ENCODE measurements around the gene DUSP5.
"Not testable (repeated sequence)": the region's sequence is repeated elsewhere in the genome, so short reads cannot be mapped to it uniquely, and the experiment has no call there.

Gene DUSP5

DNA sequence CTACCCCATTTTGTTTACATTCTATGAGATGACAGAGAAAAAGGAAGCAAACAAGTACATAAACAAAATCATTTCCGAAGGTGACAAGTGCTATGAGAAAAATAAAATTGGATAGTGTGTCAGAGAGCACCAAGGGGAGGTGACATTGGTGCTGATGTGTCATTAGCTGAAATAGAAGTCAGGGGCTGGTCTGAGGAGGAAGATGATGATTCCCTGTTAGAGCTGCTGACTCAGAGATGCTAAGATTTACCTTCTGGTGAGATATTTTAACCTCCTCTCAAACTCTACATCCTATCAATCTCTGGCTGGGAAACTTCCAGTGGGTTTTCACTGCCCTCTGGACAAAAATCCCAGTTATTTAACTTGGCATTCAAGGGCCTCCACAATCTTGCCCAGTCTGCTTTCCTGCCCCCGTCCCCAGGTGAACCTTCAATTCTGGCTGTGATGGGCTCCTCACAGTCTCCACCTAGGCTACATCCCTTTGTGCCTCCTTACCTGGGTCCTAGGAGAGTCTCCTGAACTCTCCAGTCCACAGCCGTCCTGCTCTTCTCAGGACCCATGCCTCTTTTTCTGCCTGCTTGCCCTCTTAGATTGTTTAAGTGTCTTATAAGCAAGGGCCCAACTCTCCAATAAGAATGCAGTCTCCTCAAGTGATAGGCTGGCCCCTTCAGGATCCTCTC is 26.6 kb downstream of the DUSP5 start:
- TF ChIP-seq, protein P1, sequence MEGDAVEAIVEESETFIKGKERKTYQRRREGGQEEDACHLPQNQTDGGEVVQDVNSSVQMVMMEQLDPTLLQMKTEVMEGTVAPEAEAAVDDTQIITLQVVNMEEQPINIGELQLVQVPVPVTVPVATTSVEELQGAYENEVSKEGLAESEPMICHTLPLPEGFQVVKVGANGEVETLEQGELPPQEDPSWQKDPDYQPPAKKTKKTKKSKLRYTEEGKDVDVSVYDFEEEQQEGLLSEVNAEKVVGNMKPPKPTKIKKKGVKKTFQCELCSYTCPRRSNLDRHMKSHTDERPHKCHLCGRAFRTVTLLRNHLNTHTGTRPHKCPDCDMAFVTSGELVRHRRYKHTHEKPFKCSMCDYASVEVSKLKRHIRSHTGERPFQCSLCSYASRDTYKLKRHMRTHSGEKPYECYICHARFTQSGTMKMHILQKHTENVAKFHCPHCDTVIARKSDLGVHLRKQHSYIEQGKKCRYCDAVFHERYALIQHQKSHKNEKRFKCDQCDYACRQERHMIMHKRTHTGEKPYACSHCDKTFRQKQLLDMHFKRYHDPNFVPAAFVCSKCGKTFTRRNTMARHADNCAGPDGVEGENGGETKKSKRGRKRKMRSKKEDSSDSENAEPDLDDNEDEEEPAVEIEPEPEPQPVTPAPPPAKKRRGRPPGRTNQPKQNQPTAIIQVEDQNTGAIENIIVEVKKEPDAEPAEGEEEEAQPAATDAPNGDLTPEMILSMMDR (IDR thresholded peaks at IDR 0.05) = no peak
- TF ChIP-seq ZFX (IDR thresholded peaks at IDR 0.05; ENCODE audit: borderline replicate concordance) = no peak
- no peak overlapping the region for H3K27ac ChIP-seq

DNA sequence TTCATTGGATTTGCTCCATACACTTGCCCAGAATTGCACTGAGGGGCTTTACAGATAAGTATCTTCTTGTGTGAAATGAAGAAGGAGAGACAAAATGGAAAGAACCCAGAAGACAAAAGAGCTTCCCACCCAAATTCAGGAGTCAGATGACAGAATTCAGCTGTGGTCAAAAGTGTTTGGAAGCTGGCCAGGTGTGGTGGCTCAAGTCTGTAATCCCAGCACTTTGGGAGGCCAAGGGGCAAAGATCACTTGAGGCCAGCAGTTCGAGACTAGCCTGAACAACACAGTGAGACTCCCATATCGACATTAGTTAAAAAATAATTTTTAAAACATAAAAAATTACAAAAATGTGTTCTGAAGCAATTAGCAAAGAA is 27.1 kb downstream of the DUSP5 start:
- no peak for TF ChIP-seq ZFX (IDR thresholded peaks at IDR 0.05; ENCODE audit: borderline replicate concordance)
- TF ChIP-seq, protein P1 (IDR thresholded peaks at IDR 0.05) = no peak
- no peak overlapping the region for H3K27ac ChIP-seq

DNA sequence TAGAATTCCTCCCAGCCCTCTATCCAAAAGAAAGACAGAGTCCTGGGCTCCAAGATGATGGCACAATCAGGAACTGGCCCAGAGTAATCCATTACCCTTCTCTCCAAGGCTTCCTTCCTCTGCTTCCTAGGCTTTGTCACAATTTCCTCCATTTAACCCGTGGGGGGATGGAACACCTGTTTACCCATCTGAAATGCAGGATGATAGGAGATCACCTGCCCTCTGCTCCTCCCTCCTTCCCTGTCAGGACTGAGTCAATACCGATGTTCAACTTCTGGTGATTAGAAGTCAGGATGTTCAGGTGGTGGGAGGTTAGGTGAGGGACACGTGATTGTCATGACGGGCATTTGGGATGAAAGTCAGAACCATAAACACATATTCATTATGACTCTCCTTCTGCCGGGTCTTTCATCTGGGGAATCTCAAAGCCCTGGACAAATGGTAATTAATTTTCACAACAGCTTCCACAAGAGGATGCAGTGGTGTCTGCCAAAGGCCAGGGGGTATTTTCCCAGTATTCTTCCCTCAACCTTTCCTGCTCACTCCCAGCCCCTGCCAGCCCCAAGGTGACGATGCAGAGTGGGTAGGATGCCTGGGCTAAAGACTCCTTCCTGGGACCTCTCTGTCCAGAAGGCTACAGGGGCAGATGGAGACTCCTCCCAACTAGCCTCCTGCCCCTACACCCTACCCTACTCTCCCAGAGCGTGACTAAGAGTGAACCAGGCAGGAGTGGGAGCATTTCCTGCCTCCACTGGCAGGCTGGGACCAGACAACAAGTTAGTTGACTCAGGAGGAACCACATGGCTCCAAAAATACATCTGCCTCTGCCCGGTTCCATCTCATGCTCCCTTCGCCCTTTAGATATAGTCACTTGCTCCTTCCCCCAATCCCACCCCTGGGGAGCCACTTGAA is 27.9 kb downstream of the DUSP5 start:
- H3K27ac ChIP-seq = no peak overlapping the region
- TF ChIP-seq ZFX (IDR thresholded peaks at IDR 0.05; ENCODE audit: borderline replicate concordance) = no peak

DNA sequence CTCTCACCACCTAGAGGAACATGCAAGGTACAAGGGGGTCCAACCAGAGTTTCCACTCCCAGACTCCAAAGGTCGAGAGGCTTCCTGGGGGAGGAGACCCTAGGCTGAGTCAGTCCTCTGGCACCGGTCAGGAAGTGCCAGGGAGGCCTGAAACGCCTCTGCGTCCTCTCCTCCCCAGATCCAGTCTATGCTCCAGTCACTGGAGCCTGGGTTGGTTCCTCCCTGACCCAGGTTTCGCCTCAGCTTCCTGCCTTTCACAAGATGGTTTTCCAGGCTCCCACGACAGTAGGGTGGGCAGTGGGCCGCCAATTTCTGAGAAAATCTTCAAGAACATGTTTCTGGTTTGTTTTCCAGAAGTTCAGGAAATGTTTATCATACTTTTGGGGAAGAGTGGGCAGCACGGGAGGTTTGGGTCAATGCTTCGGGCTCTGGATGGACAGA is 30.0 kb downstream of the DUSP5 start:
- no peak overlapping the region for H3K27ac ChIP-seq
- TF ChIP-seq, protein P1 (IDR thresholded peaks at IDR 0.05) = no peak

DNA sequence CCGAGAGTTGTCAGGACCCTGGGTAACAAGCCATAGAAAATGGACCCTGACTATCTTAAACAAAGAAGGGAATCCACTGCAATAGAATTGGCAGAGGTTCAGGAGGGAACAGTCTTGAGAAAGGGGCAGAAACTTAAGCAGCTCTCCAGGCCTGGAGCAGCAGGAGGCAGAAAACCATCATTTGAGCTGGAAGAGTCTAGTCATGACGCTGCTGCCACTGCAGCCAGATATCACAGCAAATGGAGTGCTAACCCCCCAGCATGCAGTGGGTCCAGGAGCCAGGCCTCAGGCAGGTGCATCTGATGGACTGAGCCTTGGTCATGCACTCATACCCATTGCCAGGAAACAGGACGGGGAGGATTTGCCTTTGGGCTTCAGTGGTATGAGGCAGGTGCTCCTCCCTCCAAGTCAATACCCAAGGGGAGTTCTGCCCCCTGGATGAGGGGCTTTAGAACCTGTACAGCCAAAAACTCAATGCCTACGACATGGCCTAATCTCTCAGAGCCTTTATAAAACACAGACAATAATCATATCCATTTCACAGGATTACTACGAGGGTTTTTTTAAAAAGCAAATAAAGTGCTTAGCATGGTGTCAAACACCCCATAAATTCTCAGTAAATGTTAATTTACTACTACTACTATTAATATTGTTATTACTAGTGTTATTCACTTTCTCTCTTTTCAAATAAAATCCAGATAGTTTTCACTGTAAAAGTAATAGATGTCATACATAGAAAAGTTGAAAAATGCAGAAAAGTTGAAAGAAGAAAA is 30.7 kb downstream of the DUSP5 start:
- no peak overlapping the region for H3K27ac ChIP-seq
- no peak for TF ChIP-seq ZFX (IDR thresholded peaks at IDR 0.05; ENCODE audit: borderline replicate concordance)
- TF ChIP-seq, protein P1 (IDR thresholded peaks at IDR 0.05) = no peak

DNA sequence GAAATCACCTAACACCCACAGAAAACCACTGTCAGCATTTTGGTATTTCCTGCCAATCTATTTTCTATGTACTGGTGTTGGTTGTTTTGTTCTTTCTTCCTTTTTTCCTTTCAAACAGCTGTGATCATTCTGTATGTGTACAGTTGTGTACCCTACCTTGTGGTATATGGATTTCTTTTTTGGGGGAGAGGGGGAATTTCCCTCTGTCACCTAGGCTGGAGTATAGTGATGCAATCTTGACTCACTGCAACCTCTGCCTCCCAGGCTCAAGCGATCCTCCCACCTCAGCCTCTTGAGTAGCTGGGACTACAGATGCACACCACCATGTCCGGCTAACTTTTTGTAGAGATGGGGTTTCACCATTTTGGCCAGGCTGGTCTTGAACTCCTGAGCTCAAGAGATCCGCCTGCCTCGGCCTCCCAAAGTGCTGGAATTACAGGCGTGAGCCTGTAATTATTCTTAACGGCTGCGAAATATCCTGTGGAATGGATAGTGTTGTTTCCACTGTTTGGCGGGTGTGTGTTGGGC is 31.4 kb downstream of the DUSP5 start:
- not testable (repeated sequence) for H3K27ac ChIP-seq

DNA sequence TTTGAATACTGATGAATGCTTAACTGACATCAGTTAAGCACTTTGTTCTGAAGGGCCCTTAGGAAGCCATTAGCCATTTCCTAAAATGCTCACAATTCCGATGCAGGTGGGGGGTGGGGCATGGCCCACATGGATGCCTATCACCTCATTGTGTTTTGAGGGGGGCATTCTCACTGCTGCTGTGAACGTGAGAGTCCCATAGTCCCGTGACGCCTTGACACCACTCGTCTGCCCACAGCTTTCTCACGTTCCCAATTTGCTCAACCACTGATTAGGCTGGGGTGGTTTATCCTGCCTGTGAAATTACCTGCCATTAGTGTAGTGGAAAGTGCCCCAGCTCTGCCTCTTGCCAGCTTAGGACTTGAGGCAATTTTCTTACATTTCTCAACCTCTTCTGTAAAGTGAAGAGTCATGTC is 31.9 kb downstream of the DUSP5 start:
- no peak overlapping the region for H3K27ac ChIP-seq
- no peak for TF ChIP-seq ZFX (IDR thresholded peaks at IDR 0.05; ENCODE audit: borderline replicate concordance)
- TF ChIP-seq, protein P1 (IDR thresholded peaks at IDR 0.05) = no peak

All from 22Rv1 (cell line).